Neural cell (in vitro differentiated cells): Measurements from ENCODE around the gene PDE1C. TPM values are rescaled to one million over a fixed set of nuclear protein-coding genes. Genes with fewer than 3 reads are reported as not detected.

Source experiments
- H2AFZ ChIP-seq: fragments of 200-600, 300-800 bp; sonication (generic), shearing (Covaris generic); 2 replicates; pipeline ENCODE4 v1.6.0; 2014; ENCODE audit warnings: low read depth, mild to moderate bottlenecking, antibody characterized with exemption, low read length, moderate library complexity
- H3F3A ChIP-seq: fragments of 200-600 bp; shearing (Covaris generic); 2 replicates; pipeline ENCODE4 v1.6.1; 2016; ENCODE audit warnings: mild to moderate bottlenecking, moderate library complexity, mixed read lengths, antibody characterized with exemption, low read length; ENCODE audit not compliant: insufficient read depth, poor library complexity, severe bottlenecking
- H3K27ac ChIP-seq: fragments of 200-600, 300-800 bp; sonication (generic), shearing (Covaris generic); 2 replicates; pipeline ENCODE4 v1.5.1; 2014; ENCODE audit warnings: mild to moderate bottlenecking, low read length, moderate library complexity
- H3K27me3 ChIP-seq: fragments of 300-800, 200-600 bp; sonication (generic), shearing (Covaris generic); 2 replicates; pipeline ENCODE4 v1.6.0; 2014; ENCODE audit warnings: mild to moderate bottlenecking, low read depth, low read length, moderate library complexity; ENCODE audit not compliant: insufficient read depth
- H3K36me3 ChIP-seq: fragments of 300-800, 200-600 bp; sonication (generic), shearing (Covaris generic); 2 replicates; pipeline ENCODE4 v1.5.1; 2014; ENCODE audit warnings: mild to moderate bottlenecking, antibody characterized with exemption, low read length, moderate library complexity; ENCODE audit not compliant: insufficient read depth
- H3K4me2 ChIP-seq: fragments of 300-800, 200-600 bp; sonication (generic), shearing (Covaris generic); 2 replicates; pipeline ENCODE4 v1.6.0; 2014; ENCODE audit warnings: mild to moderate bottlenecking, low read length
- H3K4me3 ChIP-seq: fragments of 300-800, 200-600 bp; sonication (generic), shearing (Covaris generic); 2 replicates; pipeline ENCODE4 v1.5.1; 2014; ENCODE audit warnings: mild to moderate bottlenecking, low read length, moderate library complexity
- H3K79me2 ChIP-seq: fragments of 200-600 bp; shearing (Covaris generic); replicated peaks from 2 replicates; pipeline ENCODE4 v1.6.0; 2014; ENCODE audit warnings: mild to moderate bottlenecking, low read length, moderate library complexity; ENCODE audit not compliant: insufficient read depth
- H3K9ac ChIP-seq: fragments of 300-800, 200-600 bp; sonication (generic), shearing (Covaris generic); 2 replicates; pipeline ENCODE4 v1.6.1; 2016; ENCODE audit warnings: mild to moderate bottlenecking, low read length, mixed read lengths
- H3K9me2 ChIP-seq: fragments of 200-600 bp; shearing (Covaris generic); 2 replicates; pipeline ENCODE4 v1.6.1; 2016; ENCODE audit warnings: mild to moderate bottlenecking, low read length, mixed read lengths; ENCODE audit not compliant: insufficient read depth
- H3K9me3 ChIP-seq: fragments of 200-600, 300-800 bp; sonication (generic), shearing (Covaris generic); 2 replicates; pipeline ENCODE4 v1.6.1; 2016; ENCODE audit warnings: mild to moderate bottlenecking, mixed run types, low read length, moderate library complexity, mixed read lengths
- H4K20me1 ChIP-seq: fragments of 200-600 bp; shearing (Covaris generic); 2 replicates; pipeline ENCODE4 v1.6.1; 2016; ENCODE audit warnings: mild to moderate bottlenecking, mixed run types; ENCODE audit not compliant: insufficient read depth
- CTCF ChIP-seq: fragments of 450-650 bp; IDR thresholded peaks from 2 replicates; pipeline ENCODE4 v1.5.1; 2014; ENCODE audit warnings: antibody characterized with exemption, mild to moderate bottlenecking, moderate library complexity; ENCODE audit not compliant: poor library complexity, severe bottlenecking
- EP300 ChIP-seq: fragments of 450-650 bp; conservative IDR thresholded peaks from 2 replicates; pipeline ENCODE4 v1.6.1; 2014; ENCODE audit warnings: antibody characterized with exemption, mild to moderate bottlenecking, moderate library complexity; ENCODE audit not compliant: poor library complexity, severe bottlenecking
- EZH2 ChIP-seq: fragments of 200-600, 300-800 bp; shearing (Covaris generic), sonication (generic); IDR thresholded peaks from 2 replicates; pipeline ENCODE4 v1.6.1; 2014; ENCODE audit warnings: antibody characterized with exemption, low read length, borderline replicate concordance, mild to moderate bottlenecking; ENCODE audit not compliant: insufficient read depth, poor library complexity, severe bottlenecking
- MXI1 ChIP-seq: fragments of 450-650 bp; conservative IDR thresholded peaks from 2 replicates; pipeline ENCODE4 v1.6.1; 2014; ENCODE audit warnings: antibody characterized with exemption, mild to moderate bottlenecking; ENCODE audit not compliant: poor library complexity, severe bottlenecking
- POLR2AphosphoS5 ChIP-seq: IDR thresholded peaks from 2 replicates; pipeline ENCODE4 v1.6.1; 2012
- RAD21 ChIP-seq: fragments of 450-650 bp; conservative IDR thresholded peaks from 2 replicates; pipeline ENCODE4 v1.6.1; 2014; ENCODE audit warnings: antibody characterized with exemption, mild to moderate bottlenecking, moderate library complexity
- REST ChIP-seq: IDR thresholded peaks from 2 replicates; pipeline ENCODE4 v1.6.1; 2012; ENCODE audit warnings: borderline replicate concordance
- SMC3 ChIP-seq: fragments of 450-650 bp; conservative IDR thresholded peaks from 2 replicates; pipeline ENCODE4 v1.6.1; 2014; ENCODE audit warnings: antibody characterized with exemption, mild to moderate bottlenecking, moderate library complexity; ENCODE audit not compliant: poor library complexity
- TAF1 ChIP-seq: IDR thresholded peaks from 2 replicates; pipeline ENCODE4 v1.6.1; 2012; ENCODE audit warnings: low read depth
- polyA plus RNA-seq: library from polyadenylated mRNA; depleted of rRNA; stranded (reverse); fragments of >200 nt; gene quantifications from 2 replicates; pipeline ENCODE4 v1.2.3, GENCODE V29; 2014

The PDE1C gene
- polyA plus RNA-seq, 1 donor from 2014 or later, result 6.6 TPM

GRCh38 chr7:31855530-31855929 lies 214.7 kb downstream of the PDE1C start:
- Histone ChIP-seq H3K4me2 (no peak overlapping the region), H3F3A (no peaks in the 10 kb centered on the region), H3K9me2 (no peaks in the 10 kb centered on the region), H3K36me3 (no peaks in the 10 kb centered on the region), H3K27ac (no peak overlapping the region), H3K9ac (no peak overlapping the region), H4K20me1 (no peaks in the 10 kb centered on the region), H3K4me3 (no peak overlapping the region), H3K79me2 (no peaks in the 10 kb centered on the region), H3K9me3 (no peaks in the 10 kb centered on the region), H2AFZ (no peak overlapping the region), H3K27me3 (no peaks in the 10 kb centered on the region)
- no peak for TF ChIP-seq MXI1
- no peak for TF ChIP-seq REST
- TF ChIP-seq EZH2, result no peak

GRCh38 chr7:31853380-31853779 lies 216.8 kb downstream of the PDE1C start:
- H3K9ac ChIP-seq, result no peak overlapping the region
- TF ChIP-seq TAF1, result no peak
- TF ChIP-seq CTCF, result no peak
- no peak for TF ChIP-seq SMC3
- no peak for TF ChIP-seq MXI1
- TF ChIP-seq RAD21, result no peak
- no peak for TF ChIP-seq REST
- TF ChIP-seq EZH2, result no peak
- no peak for TF ChIP-seq POLR2AphosphoS5
- TF ChIP-seq EP300, result no peak
- no peak overlapping the region for H3K4me3 ChIP-seq
- no peaks in the 10 kb centered on the region for H3K27me3 ChIP-seq
- no peaks in the 10 kb centered on the region for H3F3A ChIP-seq
- H4K20me1 ChIP-seq, result no peaks in the 10 kb centered on the region
- no peaks in the 10 kb centered on the region for H3K9me3 ChIP-seq
- no peak overlapping the region for H2AFZ ChIP-seq
- no peaks in the 10 kb centered on the region for H3K79me2 ChIP-seq
- no peaks in the 10 kb centered on the region for H3K9me2 ChIP-seq
- H3K27ac ChIP-seq, result no peak overlapping the region
- no peaks in the 10 kb centered on the region for H3K36me3 ChIP-seq
- H3K4me2 ChIP-seq, result no peak overlapping the region
